ENCODE results near the gene LOC128125822.
A peak's percentile ranks its signal among the peaks of the same experiment; 100 is the strongest.

Gene LOC128125822

DNA sequence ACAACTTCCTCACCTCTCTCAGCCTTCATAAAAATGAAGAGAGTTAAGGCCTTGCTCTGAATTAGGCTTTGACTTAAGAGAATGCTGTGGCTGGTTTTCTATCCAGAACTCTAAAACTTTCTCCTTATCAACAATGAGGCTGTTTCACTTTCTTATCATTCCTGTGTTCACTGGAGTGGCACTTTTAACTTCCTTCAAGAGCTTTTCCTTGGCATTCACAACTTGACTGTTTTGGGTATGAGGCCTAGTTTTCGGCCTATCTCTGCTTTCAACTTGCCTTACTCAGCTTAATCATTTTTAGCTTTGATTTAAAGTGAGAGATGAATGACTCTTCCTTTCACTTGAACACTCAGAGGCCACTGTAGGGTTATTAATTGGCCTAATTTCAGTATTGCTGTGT, 4.3 kb upstream of the LOC128125822 start:
- no peak for DNase-seq
- Mint-ChIP-seq H3K27ac (no peak overlapping the region), H3K36me3 (ENCODE audit: low read depth) (no peaks in the 10 kb centered on the region), H3K4me1 (peaks cover 15% of the 10 kb centered on the region), H3K9me3 (peaks cover 19% of the 10 kb centered on the region), H3K4me3 (no peak overlapping the region), H3K27me3 (ENCODE audit: low read depth, poor library complexity) (peaks cover 10% of the 10 kb centered on the region)
- no peak for TF ChIP-seq CTCF (IDR thresholded peaks at IDR 0.05)

GRCh38 chr6:63571361-63572043, 778 bp upstream of the LOC128125822 start:
- Mint-ChIP-seq H3K27me3 (ENCODE audit: low read depth, poor library complexity) (peaks cover 6% of the 10 kb centered on the region), H3K27ac (peak overlapping the region; percentile 96), H3K4me1 (peaks cover 42% of the 10 kb centered on the region), H3K9me3 (peaks cover 18% of the 10 kb centered on the region), H3K36me3 (ENCODE audit: low read depth) (peaks cover 5% of the 10 kb centered on the region), H3K4me3 (peak overlapping the region; percentile 88)
- no peak for DNase-seq
- TF ChIP-seq CTCF (IDR thresholded peaks at IDR 0.05), result no peak

DNA sequence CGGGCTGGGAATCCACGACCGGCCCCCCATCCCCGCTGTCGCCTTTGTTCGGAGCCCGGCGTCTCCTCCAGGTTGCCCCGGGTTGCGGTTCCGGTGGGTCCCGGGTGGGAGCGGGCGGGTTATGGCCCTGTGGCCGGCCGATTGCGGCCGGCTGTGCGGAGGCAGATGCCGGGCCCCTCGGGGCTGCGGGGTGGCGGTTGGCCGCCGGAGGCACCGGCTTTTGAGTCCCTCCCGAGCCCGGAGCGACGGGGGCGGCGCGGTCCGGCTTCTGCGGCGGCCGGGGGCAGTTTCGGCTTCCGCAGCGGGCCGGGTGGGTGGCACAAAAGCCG, 431 bp downstream of the LOC128125822 start:
- no peak for TF ChIP-seq CTCF (IDR thresholded peaks at IDR 0.05)
- Mint-ChIP-seq H3K36me3 (ENCODE audit: low read depth) (peaks cover 14% of the 10 kb centered on the region), H3K4me3 (peak overlapping the region; percentile 97), H3K27me3 (ENCODE audit: low read depth, poor library complexity) (peaks cover 6% of the 10 kb centered on the region), H3K4me1 (peaks cover 44% of the 10 kb centered on the region), H3K27ac (peak overlapping the region; percentile 96), H3K9me3 (peaks cover 6% of the 10 kb centered on the region)
- no peak for DNase-seq

GRCh38 chr6:63573076-63573898, 1.0 kb downstream of the LOC128125822 start:
- H3K4me3 Mint-ChIP-seq, result peak overlapping the region; percentile 97
- peak overlapping the region; percentile 99 for H3K27ac Mint-ChIP-seq
- peaks cover 44% of the 10 kb centered on the region for H3K4me1 Mint-ChIP-seq
- H3K36me3 Mint-ChIP-seq (ENCODE audit: low read depth), result peaks cover 14% of the 10 kb centered on the region
- peak; percentile 66 for DNase-seq
- peaks cover 6% of the 10 kb centered on the region for H3K27me3 Mint-ChIP-seq (ENCODE audit: low read depth, poor library complexity)
- no peak for TF ChIP-seq CTCF (IDR thresholded peaks at IDR 0.05)
- peaks cover under 1% of the 10 kb centered on the region for H3K9me3 Mint-ChIP-seq

GRCh38 chr6:63573899-63574553, 1.7 kb downstream of the LOC128125822 start:
- Mint-ChIP-seq H3K36me3 (ENCODE audit: low read depth) (peaks cover 14% of the 10 kb centered on the region), H3K4me1 (peaks cover 44% of the 10 kb centered on the region), H3K27me3 (ENCODE audit: low read depth, poor library complexity) (peaks cover 6% of the 10 kb centered on the region)

More at GRCh38 chr6:63573899-63574553, 1.7 kb downstream of the LOC128125822 start:
- H3K9me3 Mint-ChIP-seq, result no peaks in the 10 kb centered on the region
- peak overlapping the region; percentile 99 for H3K27ac Mint-ChIP-seq
- peak overlapping the region; percentile 97 for H3K4me3 Mint-ChIP-seq
- peak; percentile 40 for DNase-seq
- peak; percentile 62 for TF ChIP-seq CTCF (IDR thresholded peaks at IDR 0.05)
